ENCODE data around the gene INPP5D.

GRCh38 chr2:233195027-233195426, 134.9 kb downstream of the INPP5D start:
- TF ChIP-seq, protein P1, sequence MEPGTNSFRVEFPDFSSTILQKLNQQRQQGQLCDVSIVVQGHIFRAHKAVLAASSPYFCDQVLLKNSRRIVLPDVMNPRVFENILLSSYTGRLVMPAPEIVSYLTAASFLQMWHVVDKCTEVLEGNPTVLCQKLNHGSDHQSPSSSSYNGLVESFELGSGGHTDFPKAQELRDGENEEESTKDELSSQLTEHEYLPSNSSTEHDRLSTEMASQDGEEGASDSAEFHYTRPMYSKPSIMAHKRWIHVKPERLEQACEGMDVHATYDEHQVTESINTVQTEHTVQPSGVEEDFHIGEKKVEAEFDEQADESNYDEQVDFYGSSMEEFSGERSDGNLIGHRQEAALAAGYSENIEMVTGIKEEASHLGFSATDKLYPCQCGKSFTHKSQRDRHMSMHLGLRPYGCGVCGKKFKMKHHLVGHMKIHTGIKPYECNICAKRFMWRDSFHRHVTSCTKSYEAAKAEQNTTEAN (CRISPR knock-in tag; conservative IDR thresholded peaks at IDR 0.05), result no peak
- TF ChIP-seq RBAK (CRISPR knock-in tag; IDR thresholded peaks at IDR 0.05) (no peak), EZH2 (conservative IDR thresholded peaks at IDR 0.05; ENCODE audit: low read depth, low read length) (no peak), CTCF (CRISPR knock-in tag; IDR thresholded peaks at IDR 0.05) (no peak), ESRRA (CRISPR knock-in tag; IDR thresholded peaks at IDR 0.05; ENCODE audit: low read depth) (no peak), JUN (CRISPR knock-in tag; IDR thresholded peaks at IDR 0.05) (no peak), MAFF (IDR thresholded peaks at IDR 0.05; ENCODE audit: low read depth, low read length) (no peak), HNRNPUL1 (IDR thresholded peaks at IDR 0.05; ENCODE audit: low read depth, low read length) (no peak), CHD4 (IDR thresholded peaks at IDR 0.05; ENCODE audit: borderline replicate concordance, low read length) (no peak), USF2 (IDR thresholded peaks at IDR 0.05; ENCODE audit: low read depth, low read length) (no peak), USF2 (CRISPR knock-in tag; IDR thresholded peaks at IDR 0.05; ENCODE audit: borderline replicate concordance) (no peak), EED (CRISPR knock-in tag; IDR thresholded peaks at IDR 0.05) (no peak), RBM39 (IDR thresholded peaks at IDR 0.05; ENCODE audit: low read depth, low read length, poor library complexity, severe bottlenecking) (no peak), ARID2 (CRISPR knock-in tag; IDR thresholded peaks at IDR 0.05; ENCODE audit: borderline replicate concordance) (no peak)
- TF ChIP-seq, protein P2, sequence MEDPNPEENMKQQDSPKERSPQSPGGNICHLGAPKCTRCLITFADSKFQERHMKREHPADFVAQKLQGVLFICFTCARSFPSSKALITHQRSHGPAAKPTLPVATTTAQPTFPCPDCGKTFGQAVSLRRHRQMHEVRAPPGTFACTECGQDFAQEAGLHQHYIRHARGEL (CRISPR knock-in tag; IDR thresholded peaks at IDR 0.05), result no peak
